ENCODE measurements around the gene MEOX1. TPM values are rescaled to one million over a fixed set of nuclear protein-coding genes. Genes with fewer than 3 reads are reported as not detected.

Gene MEOX1
- total and polyA plus RNA-seq, 2 donors (not counting 1 experiment from before 2014, with no cell fraction given): not detected

- no peak overlapping the region for H3K9ac ChIP-seq (ENCODE audit: insufficient read depth, low read length)
- no peak overlapping the region for H3K27ac ChIP-seq (ENCODE audit: insufficient read depth, low read length)
- no peak overlapping the region for H3K4me2 ChIP-seq (ENCODE audit: extremely low read depth, insufficient read depth, low read length)
- no peaks in the 10 kb centered on the region for H4K20me1 ChIP-seq (ENCODE audit: control insufficient read depth, extremely low read depth, insufficient read depth, low read length)
- H2AFZ ChIP-seq (ENCODE audit: low read length): no peak overlapping the region
- no peaks in the 10 kb centered on the region for H3K4me1 ChIP-seq (ENCODE audit: control insufficient read depth, extremely low read depth, insufficient read depth, low read length)
- H3K4me3 ChIP-seq (replicated peaks in 1 of 4; ENCODE audit: control extremely low read depth in 1 of 4, insufficient read depth in 1 of 4, low read depth in 3 of 4, low read length in 4 of 4): no peak overlapping the region
- no peaks in the 10 kb centered on the region for H3K27me3 ChIP-seq (ENCODE audit: control insufficient read depth, insufficient read depth, low read length)
- no peaks in the 10 kb centered on the region for H3K79me2 ChIP-seq (ENCODE audit: control insufficient read depth, insufficient read depth, low read length)
- TF ChIP-seq, protein P1, sequence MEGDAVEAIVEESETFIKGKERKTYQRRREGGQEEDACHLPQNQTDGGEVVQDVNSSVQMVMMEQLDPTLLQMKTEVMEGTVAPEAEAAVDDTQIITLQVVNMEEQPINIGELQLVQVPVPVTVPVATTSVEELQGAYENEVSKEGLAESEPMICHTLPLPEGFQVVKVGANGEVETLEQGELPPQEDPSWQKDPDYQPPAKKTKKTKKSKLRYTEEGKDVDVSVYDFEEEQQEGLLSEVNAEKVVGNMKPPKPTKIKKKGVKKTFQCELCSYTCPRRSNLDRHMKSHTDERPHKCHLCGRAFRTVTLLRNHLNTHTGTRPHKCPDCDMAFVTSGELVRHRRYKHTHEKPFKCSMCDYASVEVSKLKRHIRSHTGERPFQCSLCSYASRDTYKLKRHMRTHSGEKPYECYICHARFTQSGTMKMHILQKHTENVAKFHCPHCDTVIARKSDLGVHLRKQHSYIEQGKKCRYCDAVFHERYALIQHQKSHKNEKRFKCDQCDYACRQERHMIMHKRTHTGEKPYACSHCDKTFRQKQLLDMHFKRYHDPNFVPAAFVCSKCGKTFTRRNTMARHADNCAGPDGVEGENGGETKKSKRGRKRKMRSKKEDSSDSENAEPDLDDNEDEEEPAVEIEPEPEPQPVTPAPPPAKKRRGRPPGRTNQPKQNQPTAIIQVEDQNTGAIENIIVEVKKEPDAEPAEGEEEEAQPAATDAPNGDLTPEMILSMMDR (conservative IDR thresholded peaks at IDR 0.05 in 1 of 2, IDR thresholded peaks at IDR 0.05 in 1 of 2; ENCODE audit: low read depth in 1 of 2, low read length in 2 of 2): no peak
- no peaks in the 10 kb centered on the region for H3K36me3 ChIP-seq (ENCODE audit: control insufficient read depth, insufficient read depth, low read length)
- H3K9me3 ChIP-seq (ENCODE audit: control insufficient read depth, insufficient read depth, low read depth, low read length): no peaks in the 10 kb centered on the region
- no peak for DNase-seq (ENCODE audit: low read depth in 2 of 2)
These were observed 8.9 kb upstream of the MEOX1 start for GRCh38 chr17:43670645-43671030.

DNA sequence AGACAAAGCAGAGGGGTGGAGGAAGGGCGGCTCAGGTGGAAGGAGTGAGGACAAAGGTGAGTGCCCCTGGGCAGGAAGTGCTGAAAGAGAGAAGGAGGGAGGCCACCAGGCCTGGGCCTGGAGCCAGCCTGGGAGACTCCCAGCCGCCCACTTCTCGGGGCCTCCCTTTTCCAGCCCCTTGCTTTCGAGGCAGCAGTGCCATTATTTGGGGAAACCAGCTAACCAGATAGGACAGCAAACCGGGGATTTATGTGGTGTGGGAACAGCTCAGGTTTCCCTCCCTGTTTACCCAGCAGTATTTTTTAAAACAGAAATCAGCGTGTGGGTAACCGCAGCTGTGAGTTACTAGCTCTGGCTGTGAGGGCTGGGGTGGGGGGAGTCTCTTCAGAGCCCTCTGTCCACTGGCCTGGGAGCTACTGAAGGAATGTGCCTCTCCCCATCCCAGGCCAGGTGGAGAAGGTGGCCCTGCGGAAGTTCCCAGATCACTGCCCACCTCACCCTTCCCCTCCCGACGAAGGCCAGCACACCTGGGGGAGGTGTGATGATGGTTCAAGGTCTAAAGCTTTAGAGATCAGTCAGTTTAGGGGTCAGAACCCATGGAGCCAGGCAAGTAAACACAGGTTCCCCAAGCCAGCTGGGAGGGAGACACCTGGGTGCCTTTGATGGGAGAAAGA, 8.4 kb upstream of the MEOX1 start:
- H3K4me3 ChIP-seq (replicated peaks in 1 of 4; ENCODE audit: control extremely low read depth in 1 of 4, insufficient read depth in 1 of 4, low read depth in 3 of 4, low read length in 4 of 4): no peak overlapping the region
- peak; percentile 17 to 53 for DNase-seq (ENCODE audit: low read depth in 2 of 2)
- no peak overlapping the region for H3K27ac ChIP-seq (ENCODE audit: insufficient read depth, low read length)
- no peak for TF ChIP-seq EZH2 (IDR thresholded peaks at IDR 0.05; ENCODE audit: low read length, missing control alignments)
- TF ChIP-seq, protein P1 (conservative IDR thresholded peaks at IDR 0.05 in 1 of 2, IDR thresholded peaks at IDR 0.05 in 1 of 2; ENCODE audit: low read depth in 1 of 2, low read length in 2 of 2): no peak
- H4K20me1 ChIP-seq (ENCODE audit: control insufficient read depth, extremely low read depth, insufficient read depth, low read length): no peaks in the 10 kb centered on the region
- H3K36me3 ChIP-seq (ENCODE audit: control insufficient read depth, insufficient read depth, low read length): no peaks in the 10 kb centered on the region
- H3K4me1 ChIP-seq (ENCODE audit: control insufficient read depth, extremely low read depth, insufficient read depth, low read length): no peaks in the 10 kb centered on the region
- no peak overlapping the region for H2AFZ ChIP-seq (ENCODE audit: low read length)
- H3K9ac ChIP-seq (ENCODE audit: insufficient read depth, low read length): no peak overlapping the region
- no peaks in the 10 kb centered on the region for H3K9me3 ChIP-seq (ENCODE audit: control insufficient read depth, insufficient read depth, low read depth, low read length)
- H3K27me3 ChIP-seq (ENCODE audit: control insufficient read depth, insufficient read depth, low read length): no peaks in the 10 kb centered on the region
- H3K4me2 ChIP-seq (ENCODE audit: extremely low read depth, insufficient read depth, low read length): no peak overlapping the region
- H3K79me2 ChIP-seq (ENCODE audit: control insufficient read depth, insufficient read depth, low read length): no peaks in the 10 kb centered on the region

GRCh38 chr17:43667947-43668348, 6.2 kb upstream of the MEOX1 start:
- TF ChIP-seq EZH2 (IDR thresholded peaks at IDR 0.05; ENCODE audit: low read length, missing control alignments): no peak
- TF ChIP-seq, protein P1 (conservative IDR thresholded peaks at IDR 0.05 in 1 of 2, IDR thresholded peaks at IDR 0.05 in 1 of 2; ENCODE audit: low read depth in 1 of 2, low read length in 2 of 2): no peak
- no peaks in the 10 kb centered on the region for H3K9me3 ChIP-seq (ENCODE audit: control insufficient read depth, insufficient read depth, low read depth, low read length)
- H3K27ac ChIP-seq (ENCODE audit: insufficient read depth, low read length): no peak overlapping the region
- no peaks in the 10 kb centered on the region for H3K36me3 ChIP-seq (ENCODE audit: control insufficient read depth, insufficient read depth, low read length)
- H3K4me2 ChIP-seq (ENCODE audit: extremely low read depth, insufficient read depth, low read length): no peak overlapping the region
- peak in 1 of 2 donors; percentile 74 for DNase-seq (ENCODE audit: low read depth in 2 of 2)
- H3K4me3 ChIP-seq (replicated peaks in 1 of 4; ENCODE audit: control extremely low read depth in 1 of 4, insufficient read depth in 1 of 4, low read depth in 3 of 4, low read length in 4 of 4): no peak overlapping the region
- no peak overlapping the region for H2AFZ ChIP-seq (ENCODE audit: low read length)
- H3K79me2 ChIP-seq (ENCODE audit: control insufficient read depth, insufficient read depth, low read length): no peaks in the 10 kb centered on the region
- no peaks in the 10 kb centered on the region for H3K4me1 ChIP-seq (ENCODE audit: control insufficient read depth, extremely low read depth, insufficient read depth, low read length)
- no peak overlapping the region for H3K9ac ChIP-seq (ENCODE audit: insufficient read depth, low read length)
- H3K27me3 ChIP-seq (ENCODE audit: control insufficient read depth, insufficient read depth, low read length): no peaks in the 10 kb centered on the region
- no peaks in the 10 kb centered on the region for H4K20me1 ChIP-seq (ENCODE audit: control insufficient read depth, extremely low read depth, insufficient read depth, low read length)

All from fibroblast of lung (primary cell).